Neutrophil (primary cell): ENCODE data around the gene SLC5A2.
"Not testable (repeated sequence)": the region's sequence is repeated elsewhere in the genome, so short reads cannot be mapped to it uniquely, and the experiment has no call there.

Experiments used
- H3K27ac ChIP-seq: fragments of 200-600 bp; sonication (generic); 2 replicates; pipeline ENCODE4 v1.5.1; 2016; ENCODE audit warnings: mild to moderate bottlenecking, moderate library complexity
- H3K27me3 ChIP-seq: fragments of 200-600 bp; sonication (generic); 2 replicates; pipeline ENCODE4 v1.6.0; 2016; ENCODE audit warnings: mild to moderate bottlenecking
- H3K36me3 ChIP-seq: fragments of 200-600 bp; sonication (generic); 2 replicates; pipeline ENCODE4 v1.5.1; 2017
- H3K4me1 ChIP-seq, 2 experiments: fragments of 200-600 bp in 1 of 2; sonication (generic) in 1 of 2; 1 replicate in 1 of 2; 2 replicates in 1 of 2; pipeline versions ENCODE4 v1.5.1 to v1.6.1; 2013 to 2016; ENCODE audit warnings: low read depth in 1 of 2, low read length in 1 of 2, mild to moderate bottlenecking in 1 of 2, moderate library complexity in 1 of 2; ENCODE audit not compliant: control insufficient read depth in 1 of 2, insufficient read depth in 1 of 2
- H3K4me3 ChIP-seq, 2 experiments: fragments of 200-600 bp in 1 of 2; sonication (generic) in 1 of 2; 1 replicate in 1 of 2; 2 replicates in 1 of 2; pipeline ENCODE4 v1.5.1; 2013 to 2016; ENCODE audit warnings: low read depth in 1 of 2, low read length in 1 of 2, mild to moderate bottlenecking in 1 of 2, moderate library complexity in 1 of 2
- H3K9me3 ChIP-seq: fragments of 200-600 bp; sonication (generic); 2 replicates; pipeline ENCODE4 v1.5.1; 2016
- CTCF ChIP-seq: fragments of 200-600 bp; sonication (generic); IDR thresholded peaks from 2 replicates; pipeline ENCODE4 v1.5.1; 2016; ENCODE audit warnings: antibody characterized with exemption

The SLC5A2 gene

GRCh38 chr16:31532896-31533295 is 50.0 kb downstream of the SLC5A2 start:
- peaks cover 0 to 5% of the 10 kb centered on the region in 2 experiments for H3K4me1 ChIP-seq
- H3K4me3 ChIP-seq = no peak overlapping the region
- H3K9me3 ChIP-seq = no peaks in the 10 kb centered on the region
- no peak overlapping the region for H3K27ac ChIP-seq
- H3K27me3 ChIP-seq = peaks cover 91% of the 10 kb centered on the region
- H3K36me3 ChIP-seq = no peaks in the 10 kb centered on the region
- no peak for TF ChIP-seq CTCF

- H3K36me3 ChIP-seq = no peaks in the 10 kb centered on the region
- no peaks in the 10 kb centered on the region for H3K9me3 ChIP-seq
- peaks cover 0 to 5% of the 10 kb centered on the region in 2 experiments for H3K4me1 ChIP-seq
- TF ChIP-seq CTCF = no peak
- H3K27me3 ChIP-seq = peaks cover 83% of the 10 kb centered on the region
- H3K4me3 ChIP-seq = no peak overlapping the region
- H3K27ac ChIP-seq = no peak overlapping the region
These were observed 52.8 kb downstream of the SLC5A2 start for GRCh38 chr16:31535737-31536136.

- H3K36me3 ChIP-seq = no peaks in the 10 kb centered on the region
- no peak for TF ChIP-seq CTCF
- peaks cover 76% of the 10 kb centered on the region for H3K27me3 ChIP-seq
- no peak overlapping the region for H3K4me3 ChIP-seq
- H3K4me1 ChIP-seq = peaks cover 0 to 5% of the 10 kb centered on the region in 2 experiments
- H3K9me3 ChIP-seq = no peaks in the 10 kb centered on the region
- H3K27ac ChIP-seq = no peak overlapping the region
These were observed 54.0 kb downstream of the SLC5A2 start for GRCh38 chr16:31536804-31537361.

DNA sequence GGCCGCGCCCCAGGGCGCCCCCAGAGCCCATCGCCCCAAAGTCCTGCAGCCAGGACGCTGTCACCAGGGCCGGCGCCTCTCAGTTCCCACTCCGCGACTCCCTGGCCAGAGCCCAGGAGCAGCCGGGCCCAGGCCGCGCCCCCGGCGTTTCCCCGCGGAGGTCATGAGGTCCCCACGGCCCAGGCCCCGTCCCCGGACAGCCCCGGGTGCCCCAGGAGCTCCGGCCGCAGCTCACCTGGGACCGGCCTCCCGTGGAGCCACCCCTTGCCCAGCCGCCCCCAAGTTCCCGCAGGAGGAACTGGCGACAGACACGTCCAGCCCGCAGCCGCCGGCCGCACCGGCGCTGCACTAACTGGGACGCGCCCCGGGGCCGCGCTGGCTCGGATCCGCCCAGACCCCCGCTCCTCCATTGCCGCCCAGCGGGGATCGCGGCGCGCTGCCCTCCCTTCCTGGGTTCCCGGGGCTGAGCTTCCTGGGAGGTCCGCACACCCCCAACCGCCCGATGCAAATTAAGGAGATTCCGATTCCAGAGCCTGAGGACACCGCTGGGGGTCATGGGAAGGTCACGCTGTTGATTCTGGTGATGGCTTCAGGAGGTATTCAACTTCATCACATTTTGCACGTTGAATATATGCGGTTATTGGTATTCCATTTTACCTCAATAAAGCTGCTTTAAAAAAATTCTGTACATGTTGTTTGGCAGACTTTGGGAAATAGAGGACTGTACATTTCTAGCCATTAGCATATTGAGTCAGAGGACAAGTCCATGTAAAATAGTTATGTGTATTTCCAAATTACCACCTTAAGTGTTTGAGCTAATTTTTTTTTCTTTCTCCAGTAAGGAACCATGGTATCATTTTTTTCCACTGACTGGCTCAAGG is 54.7 kb downstream of the SLC5A2 start:
- no peak for TF ChIP-seq CTCF

GRCh38 chr16:31538243-31538598 is 55.3 kb downstream of the SLC5A2 start:
- not testable (repeated sequence) for H3K9me3 ChIP-seq, H3K4me1 ChIP-seq, H3K27ac ChIP-seq, H3K36me3 ChIP-seq, H3K4me3 ChIP-seq
- H3K27me3 ChIP-seq = peaks cover 70% of the 10 kb centered on the region

More for the DNA sequence above, 54.7 kb downstream of the SLC5A2 start:
- Histone ChIP-seq H3K36me3 (no peaks in the 10 kb centered on the region), H3K27me3 (peaks cover 70% of the 10 kb centered on the region), H3K4me3 (no peak overlapping the region), H3K4me1 (peaks cover 0 to 5% of the 10 kb centered on the region in 2 experiments), H3K9me3 (no peaks in the 10 kb centered on the region), H3K27ac (no peak overlapping the region)

DNA sequence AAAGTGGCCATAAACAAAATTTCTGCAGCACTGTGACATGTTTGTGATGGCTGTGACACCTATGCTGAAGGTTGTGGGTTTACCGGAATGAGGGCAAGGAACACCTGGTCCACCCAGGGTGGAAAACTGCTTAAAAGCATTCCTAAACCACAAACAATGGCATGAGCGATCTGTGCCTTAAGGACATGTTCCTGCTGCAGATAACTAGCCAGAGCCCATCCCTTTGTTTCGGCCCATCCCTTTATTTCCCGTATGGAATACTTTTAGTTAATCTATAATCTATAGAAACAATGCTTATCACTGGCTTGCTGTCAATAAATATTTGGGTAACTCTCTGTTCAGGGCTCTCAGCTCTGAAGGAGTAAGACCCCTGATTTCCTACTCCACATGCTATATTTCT is 56.8 kb downstream of the SLC5A2 start:
- not testable (repeated sequence) for H3K4me3 ChIP-seq, H3K36me3 ChIP-seq, H3K9me3 ChIP-seq, H3K27ac ChIP-seq, H3K4me1 ChIP-seq
- peaks cover 56% of the 10 kb centered on the region for H3K27me3 ChIP-seq
